ENCODE results near the gene SLU7.

The SLU7 gene

DNA sequence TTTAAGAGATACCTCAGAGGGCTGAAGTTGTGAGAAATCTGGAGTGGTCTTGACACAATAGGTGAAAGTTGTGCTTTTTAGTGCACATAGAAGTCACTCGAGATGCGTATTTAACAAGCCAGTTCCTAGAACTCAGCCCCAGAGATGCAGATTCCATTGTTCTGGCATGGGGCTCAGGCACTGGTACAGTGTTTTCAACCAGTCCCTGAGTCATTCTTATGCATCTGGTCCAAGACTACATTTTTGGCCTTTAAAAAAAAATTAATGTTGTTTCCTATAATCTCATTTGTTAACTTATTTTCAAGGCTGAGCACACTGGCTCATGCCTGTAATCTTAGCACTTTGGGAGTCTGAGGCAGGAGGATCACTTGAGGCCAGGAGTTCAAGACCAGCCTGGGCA lies 32.4 kb upstream of the SLU7 start:
- no peak for DNase-seq
- H3K36me3 ChIP-seq (ENCODE audit: control insufficient read depth, insufficient read depth, low read length) = no peaks in the 10 kb centered on the region
- no peaks in the 10 kb centered on the region for H3K27me3 ChIP-seq (replicated peaks; ENCODE audit: control insufficient read depth, insufficient read depth, low read length, poor library complexity, severe bottlenecking)
- H3K4me3 ChIP-seq (ENCODE audit: insufficient read depth, low read depth, low read length, poor library complexity, severe bottlenecking) = no peak overlapping the region
- H3K27ac ChIP-seq (ENCODE audit: insufficient read depth, low read length, poor library complexity, severe bottlenecking) = no peak overlapping the region
- no peaks in the 10 kb centered on the region for H3K9me3 ChIP-seq (ENCODE audit: control insufficient read depth, low read length)
- no peaks in the 10 kb centered on the region for H3K4me1 ChIP-seq (ENCODE audit: control insufficient read depth, insufficient read depth, low read length, poor library complexity, severe bottlenecking)

- Histone ChIP-seq H3K4me1 (ENCODE audit: control insufficient read depth, insufficient read depth, low read length, poor library complexity, severe bottlenecking) (no peaks in the 10 kb centered on the region), H3K4me3 (ENCODE audit: insufficient read depth, low read depth, low read length, poor library complexity, severe bottlenecking) (no peak overlapping the region), H3K27ac (ENCODE audit: insufficient read depth, low read length, poor library complexity, severe bottlenecking) (no peak overlapping the region), H3K36me3 (ENCODE audit: control insufficient read depth, insufficient read depth, low read length) (no peaks in the 10 kb centered on the region), H3K9me3 (ENCODE audit: control insufficient read depth, low read length) (no peaks in the 10 kb centered on the region), H3K27me3 (replicated peaks; ENCODE audit: control insufficient read depth, insufficient read depth, low read length, poor library complexity, severe bottlenecking) (no peaks in the 10 kb centered on the region)
- DNase-seq = no peak
Measured at GRCh38 chr5:160450164-160450932, 31.5 kb upstream of the SLU7 start.

DNA sequence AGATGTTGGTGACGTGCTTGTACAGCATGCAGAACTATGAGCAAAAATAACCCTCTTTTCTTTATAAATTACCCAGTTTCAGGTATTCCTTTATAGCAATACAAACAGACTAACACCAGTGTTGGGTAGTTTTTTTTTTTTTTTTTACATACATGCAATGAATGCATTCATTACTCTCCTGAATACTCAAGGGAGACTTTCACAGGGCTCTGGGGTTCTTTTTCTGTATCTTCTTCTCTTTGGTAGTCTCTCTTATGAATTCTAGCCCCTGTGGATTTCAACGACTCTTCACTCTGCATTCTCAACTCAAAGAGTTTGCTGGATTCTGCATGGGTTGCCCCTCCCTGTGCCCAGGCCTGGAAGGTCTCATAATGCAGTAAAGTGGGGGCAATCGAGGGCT lies 30.6 kb upstream of the SLU7 start:
- no peak overlapping the region for H3K4me3 ChIP-seq (ENCODE audit: insufficient read depth, low read depth, low read length, poor library complexity, severe bottlenecking)
- no peaks in the 10 kb centered on the region for H3K36me3 ChIP-seq (ENCODE audit: control insufficient read depth, insufficient read depth, low read length)
- H3K4me1 ChIP-seq (ENCODE audit: control insufficient read depth, insufficient read depth, low read length, poor library complexity, severe bottlenecking) = no peaks in the 10 kb centered on the region
- no peaks in the 10 kb centered on the region for H3K9me3 ChIP-seq (ENCODE audit: control insufficient read depth, low read length)
- DNase-seq = no peak
- H3K27ac ChIP-seq (ENCODE audit: insufficient read depth, low read length, poor library complexity, severe bottlenecking) = no peak overlapping the region
- no peaks in the 10 kb centered on the region for H3K27me3 ChIP-seq (replicated peaks; ENCODE audit: control insufficient read depth, insufficient read depth, low read length, poor library complexity, severe bottlenecking)

DNA sequence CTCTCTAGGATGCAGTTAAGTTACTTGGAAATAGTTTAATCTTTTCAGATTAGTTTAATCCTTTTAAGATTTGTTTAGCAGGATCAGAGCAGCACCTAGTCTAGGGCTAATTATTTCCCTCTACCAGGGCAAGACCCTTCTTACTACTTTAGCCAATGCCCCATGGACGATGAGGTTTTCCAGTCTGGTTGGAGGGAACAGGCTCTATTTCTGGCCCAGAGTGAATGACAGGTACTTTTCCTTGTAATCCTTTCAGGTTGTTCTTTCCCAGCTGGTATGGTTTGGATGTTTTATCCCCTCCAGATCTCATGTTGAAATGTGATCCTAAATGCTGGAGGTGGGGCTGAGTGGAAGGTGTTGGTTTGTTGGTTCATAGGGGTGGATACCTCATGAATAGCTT lies 30.0 kb upstream of the SLU7 start:
- no peak overlapping the region for H3K27ac ChIP-seq (ENCODE audit: insufficient read depth, low read length, poor library complexity, severe bottlenecking)
- H3K27me3 ChIP-seq (replicated peaks; ENCODE audit: control insufficient read depth, insufficient read depth, low read length, poor library complexity, severe bottlenecking) = no peaks in the 10 kb centered on the region
- no peaks in the 10 kb centered on the region for H3K9me3 ChIP-seq (ENCODE audit: control insufficient read depth, low read length)
- H3K4me1 ChIP-seq (ENCODE audit: control insufficient read depth, insufficient read depth, low read length, poor library complexity, severe bottlenecking) = no peaks in the 10 kb centered on the region
- no peak for DNase-seq
- no peak overlapping the region for H3K4me3 ChIP-seq (ENCODE audit: insufficient read depth, low read depth, low read length, poor library complexity, severe bottlenecking)
- H3K36me3 ChIP-seq (ENCODE audit: control insufficient read depth, insufficient read depth, low read length) = no peaks in the 10 kb centered on the region

DNA sequence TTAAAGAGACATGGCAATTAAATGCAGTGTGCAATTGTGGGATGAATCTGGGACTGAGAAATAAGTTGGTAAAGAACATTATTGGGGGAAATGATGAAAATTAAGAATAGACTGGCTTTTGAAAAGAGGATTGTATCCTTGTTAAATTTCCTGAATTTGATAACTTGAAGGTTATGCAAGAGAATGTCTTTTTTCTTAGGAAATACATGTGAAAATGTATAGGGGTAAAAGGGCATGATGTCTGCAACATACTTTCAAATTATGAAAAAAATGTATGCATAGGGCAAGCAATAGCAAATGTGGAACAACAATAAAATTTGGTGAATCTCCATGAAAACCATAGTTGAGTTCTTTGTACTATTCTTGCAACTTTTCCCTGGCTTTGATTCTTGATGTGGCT lies 26.9 kb upstream of the SLU7 start:
- H3K36me3 ChIP-seq (ENCODE audit: control insufficient read depth, insufficient read depth, low read length) = no peaks in the 10 kb centered on the region
- H3K4me3 ChIP-seq (ENCODE audit: insufficient read depth, low read depth, low read length, poor library complexity, severe bottlenecking) = no peak overlapping the region
- no peak for DNase-seq
- no peaks in the 10 kb centered on the region for H3K4me1 ChIP-seq (ENCODE audit: control insufficient read depth, insufficient read depth, low read length, poor library complexity, severe bottlenecking)
- H3K27ac ChIP-seq (ENCODE audit: insufficient read depth, low read length, poor library complexity, severe bottlenecking) = no peak overlapping the region
- H3K27me3 ChIP-seq (replicated peaks; ENCODE audit: control insufficient read depth, insufficient read depth, low read length, poor library complexity, severe bottlenecking) = no peaks in the 10 kb centered on the region
- no peaks in the 10 kb centered on the region for H3K9me3 ChIP-seq (ENCODE audit: control insufficient read depth, low read length)

GRCh38 chr5:160445132-160445531 lies 26.3 kb upstream of the SLU7 start:
- H3K36me3 ChIP-seq (ENCODE audit: control insufficient read depth, insufficient read depth, low read length) = no peaks in the 10 kb centered on the region
- no peaks in the 10 kb centered on the region for H3K9me3 ChIP-seq (ENCODE audit: control insufficient read depth, low read length)
- H3K4me3 ChIP-seq (ENCODE audit: insufficient read depth, low read depth, low read length, poor library complexity, severe bottlenecking) = no peak overlapping the region
- no peaks in the 10 kb centered on the region for H3K27me3 ChIP-seq (replicated peaks; ENCODE audit: control insufficient read depth, insufficient read depth, low read length, poor library complexity, severe bottlenecking)
- no peaks in the 10 kb centered on the region for H3K4me1 ChIP-seq (ENCODE audit: control insufficient read depth, insufficient read depth, low read length, poor library complexity, severe bottlenecking)
- DNase-seq = no peak
- no peak overlapping the region for H3K27ac ChIP-seq (ENCODE audit: insufficient read depth, low read length, poor library complexity, severe bottlenecking)

DNA sequence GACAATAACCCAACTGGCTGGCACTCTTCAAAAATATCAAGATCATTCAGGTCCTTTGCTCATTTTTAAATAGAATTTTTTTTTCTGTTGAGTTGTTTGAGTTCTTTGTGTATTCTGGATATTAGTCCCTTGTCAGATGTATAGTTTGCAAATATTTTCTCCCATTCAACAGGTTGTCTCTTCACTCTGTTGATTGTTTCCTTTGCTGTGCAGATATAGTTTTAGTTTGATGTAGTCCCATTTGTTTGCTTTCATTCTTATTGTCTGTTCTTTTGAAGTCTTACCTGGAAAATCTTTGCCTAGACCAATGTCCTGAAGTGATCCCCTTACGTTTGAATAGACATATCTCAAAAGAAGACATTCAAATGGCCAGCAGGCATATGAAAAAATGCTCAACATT lies 25.5 kb upstream of the SLU7 start:
- H3K27ac ChIP-seq (ENCODE audit: insufficient read depth, low read length, poor library complexity, severe bottlenecking) = no peak overlapping the region
- no peaks in the 10 kb centered on the region for H3K36me3 ChIP-seq (ENCODE audit: control insufficient read depth, insufficient read depth, low read length)
- no peak for DNase-seq
- no peaks in the 10 kb centered on the region for H3K4me1 ChIP-seq (ENCODE audit: control insufficient read depth, insufficient read depth, low read length, poor library complexity, severe bottlenecking)
- H3K27me3 ChIP-seq (replicated peaks; ENCODE audit: control insufficient read depth, insufficient read depth, low read length, poor library complexity, severe bottlenecking) = no peaks in the 10 kb centered on the region
- H3K4me3 ChIP-seq (ENCODE audit: insufficient read depth, low read depth, low read length, poor library complexity, severe bottlenecking) = no peak overlapping the region
- H3K9me3 ChIP-seq (ENCODE audit: control insufficient read depth, low read length) = no peaks in the 10 kb centered on the region

DNA sequence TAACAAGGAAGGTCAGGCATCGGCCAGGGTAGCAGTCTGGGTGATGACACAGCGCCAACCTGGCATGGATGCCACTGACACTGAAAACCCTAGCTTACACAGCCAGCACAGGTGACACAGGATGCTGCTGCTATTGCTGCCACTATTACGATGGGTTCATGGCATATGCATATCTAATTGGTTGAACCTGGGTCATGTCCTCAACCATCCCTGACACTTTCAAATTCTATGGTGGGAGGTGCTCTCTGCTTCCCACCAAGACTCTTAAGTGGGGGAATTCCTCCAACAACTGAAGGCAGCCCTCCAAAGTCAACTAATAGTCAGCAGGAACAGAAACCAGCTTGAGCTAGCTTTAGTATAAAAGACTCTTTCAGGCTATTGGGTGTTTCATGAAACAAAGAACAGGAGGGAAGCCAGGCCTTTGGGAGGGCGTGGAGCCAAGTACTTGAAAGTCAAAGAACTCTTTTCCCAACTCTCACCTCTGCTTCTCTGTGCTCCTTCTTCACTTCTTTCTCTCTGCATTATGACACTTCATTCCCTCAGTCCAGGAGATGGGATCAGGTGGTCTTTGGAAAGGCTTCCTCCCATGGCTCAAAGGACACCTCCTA lies 24.0 kb upstream of the SLU7 start:
- no peak overlapping the region for H3K27ac ChIP-seq (ENCODE audit: insufficient read depth, low read length, poor library complexity, severe bottlenecking)
- no peak for DNase-seq

GRCh38 chr5:160441311-160441781 lies 22.5 kb upstream of the SLU7 start:
- no peaks in the 10 kb centered on the region for H3K36me3 ChIP-seq (ENCODE audit: control insufficient read depth, insufficient read depth, low read length)
- no peaks in the 10 kb centered on the region for H3K27me3 ChIP-seq (replicated peaks; ENCODE audit: control insufficient read depth, insufficient read depth, low read length, poor library complexity, severe bottlenecking)
- no peak overlapping the region for H3K4me3 ChIP-seq (ENCODE audit: insufficient read depth, low read depth, low read length, poor library complexity, severe bottlenecking)

More for the DNA sequence above, 24.0 kb upstream of the SLU7 start:
- no peaks in the 10 kb centered on the region for H3K36me3 ChIP-seq (ENCODE audit: control insufficient read depth, insufficient read depth, low read length)
- no peaks in the 10 kb centered on the region for H3K9me3 ChIP-seq (ENCODE audit: control insufficient read depth, low read length)
- no peaks in the 10 kb centered on the region for H3K27me3 ChIP-seq (replicated peaks; ENCODE audit: control insufficient read depth, insufficient read depth, low read length, poor library complexity, severe bottlenecking)
- H3K4me1 ChIP-seq (ENCODE audit: control insufficient read depth, insufficient read depth, low read length, poor library complexity, severe bottlenecking) = no peaks in the 10 kb centered on the region
- no peak overlapping the region for H3K4me3 ChIP-seq (ENCODE audit: insufficient read depth, low read depth, low read length, poor library complexity, severe bottlenecking)

DNA sequence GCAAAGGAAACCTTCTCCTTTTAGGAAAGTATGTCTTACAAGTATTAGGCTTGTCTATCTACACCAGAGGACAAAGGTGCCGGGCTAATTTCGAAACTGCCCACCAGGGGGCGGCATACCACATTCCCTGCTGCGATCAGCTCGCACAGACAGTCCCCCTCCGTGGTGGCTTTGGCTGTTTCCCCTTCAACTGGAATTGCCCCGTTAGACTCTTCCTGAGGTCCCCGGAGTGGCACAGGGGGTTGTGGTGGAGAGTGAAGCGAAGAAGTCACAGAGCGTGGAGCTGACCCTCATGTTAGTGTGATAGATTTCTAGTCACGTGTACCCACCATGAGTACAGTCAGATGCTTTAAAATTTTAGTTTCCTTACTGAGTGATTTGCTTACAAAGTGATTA lies 20.3 kb upstream of the SLU7 start:
- DNase-seq = peak; percentile 73 to 80 (median 75)
- Histone ChIP-seq H3K27me3 (replicated peaks; ENCODE audit: control insufficient read depth, insufficient read depth, low read length, poor library complexity, severe bottlenecking) (no peaks in the 10 kb centered on the region), H3K4me3 (ENCODE audit: insufficient read depth, low read depth, low read length, poor library complexity, severe bottlenecking) (peak overlapping the region; percentile 66), H3K9me3 (ENCODE audit: control insufficient read depth, low read length) (no peaks in the 10 kb centered on the region), H3K4me1 (ENCODE audit: control insufficient read depth, insufficient read depth, low read length, poor library complexity, severe bottlenecking) (no peaks in the 10 kb centered on the region), H3K27ac (ENCODE audit: insufficient read depth, low read length, poor library complexity, severe bottlenecking) (peak overlapping the region; percentile 57), H3K36me3 (ENCODE audit: control insufficient read depth, insufficient read depth, low read length) (no peaks in the 10 kb centered on the region)

More at GRCh38 chr5:160441311-160441781, 22.5 kb upstream of the SLU7 start:
- H3K27ac ChIP-seq (ENCODE audit: insufficient read depth, low read length, poor library complexity, severe bottlenecking) = no peak overlapping the region
- no peaks in the 10 kb centered on the region for H3K9me3 ChIP-seq (ENCODE audit: control insufficient read depth, low read length)
- no peak for DNase-seq
- no peaks in the 10 kb centered on the region for H3K4me1 ChIP-seq (ENCODE audit: control insufficient read depth, insufficient read depth, low read length, poor library complexity, severe bottlenecking)

All from effector memory CD4-positive, alpha-beta T cell (primary cell).